Posterior cingulate gyrus (tissue), 11 donors: ENCODE results near the gene NDRG3.
A peak's percentile ranks its signal among the peaks of the same experiment; 100 is the strongest.
"Not testable (repeated sequence)": the region's sequence is repeated elsewhere in the genome, so short reads cannot be mapped to it uniquely, and the experiment has no call there.

Experiments
- DNase-seq, 10 donors: peaks; one replicate each; pipeline versions ENCODE4 v3.0.0 to v3.0.0-alpha.2; 2020 to 2021; ENCODE audit warnings: mixed read lengths in 3 of 10
- intact Hi-C: fragments of 100-400 bp; cut with DNase I; formaldehyde crosslinking; loops from one replicate; pipeline ENCODE4 v1.15.1; 2023

NDRG3 gene

GRCh38 chr20:36709126-36709525 is 36.8 kb downstream of the NDRG3 start:
- DNase-seq: no peak
- intact Hi-C loops: no loop called here

GRCh38 chr20:36703530-36703929 is 42.4 kb downstream of the NDRG3 start:
- DNase-seq: no peak
- intact Hi-C loops: no loop called here

DNA sequence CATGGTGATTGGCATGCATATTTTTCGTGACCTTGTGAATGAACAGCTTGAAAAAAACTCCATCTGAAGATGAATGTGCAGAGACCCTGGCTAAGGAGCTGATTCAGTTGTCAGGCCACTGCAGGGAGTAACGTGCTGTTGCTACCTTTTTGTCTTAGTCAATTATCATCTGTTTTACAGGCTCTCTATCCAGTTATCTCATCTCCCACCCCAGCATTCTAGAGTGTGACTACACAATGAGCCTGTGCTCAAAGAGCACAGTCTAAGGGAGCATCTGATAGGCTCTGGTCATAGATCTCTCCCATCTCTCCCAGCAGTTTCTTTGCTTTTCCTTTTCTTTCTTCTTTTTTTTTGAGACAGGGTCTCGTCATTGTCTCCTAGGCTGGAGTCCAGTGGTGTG is 45.5 kb downstream of the NDRG3 start:
- intact Hi-C loops: no loop called here
- no peak for DNase-seq

GRCh38 chr20:36695467-36695866 is 50.4 kb downstream of the NDRG3 start:
- DNase-seq, intact Hi-C loops: not testable (repeated sequence)

DNA sequence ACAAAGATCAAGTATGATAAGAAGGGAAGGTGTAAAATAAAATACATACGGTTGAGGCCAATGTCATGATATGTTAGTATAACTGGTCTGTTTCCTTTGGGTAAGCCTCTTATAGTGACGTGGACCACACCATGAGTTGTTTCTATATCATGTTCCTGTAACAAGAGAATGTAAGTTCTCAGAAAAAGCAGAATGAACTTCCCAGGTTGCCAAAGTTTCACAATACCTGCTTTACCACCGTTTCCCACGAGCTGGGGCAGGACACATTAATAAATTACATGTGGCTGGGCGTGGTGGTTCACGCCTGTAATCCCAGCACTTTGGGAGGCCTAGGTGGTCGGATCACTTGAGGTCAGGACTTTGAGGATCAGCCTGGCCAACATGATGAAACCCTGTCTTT is 57.3 kb downstream of the NDRG3 start:
- no peak for DNase-seq
- intact Hi-C loops: no loop called here

- intact Hi-C loops: no loop called here
- DNase-seq: no peak
Observed at GRCh38 chr20:36687850-36688249, 58.0 kb downstream of the NDRG3 start.

- DNase-seq: no peak
- intact Hi-C loops: no loop called here
Observed at GRCh38 chr20:36686944-36687343, 58.9 kb downstream of the NDRG3 start.

GRCh38 chr20:36686504-36686903 is 59.4 kb downstream of the NDRG3 start:
- no peak for DNase-seq
- intact Hi-C loops: no loop called here

GRCh38 chr20:36684747-36685146 is 61.1 kb downstream of the NDRG3 start:
- intact Hi-C loops: no loop called here
- DNase-seq: no peak

DNA sequence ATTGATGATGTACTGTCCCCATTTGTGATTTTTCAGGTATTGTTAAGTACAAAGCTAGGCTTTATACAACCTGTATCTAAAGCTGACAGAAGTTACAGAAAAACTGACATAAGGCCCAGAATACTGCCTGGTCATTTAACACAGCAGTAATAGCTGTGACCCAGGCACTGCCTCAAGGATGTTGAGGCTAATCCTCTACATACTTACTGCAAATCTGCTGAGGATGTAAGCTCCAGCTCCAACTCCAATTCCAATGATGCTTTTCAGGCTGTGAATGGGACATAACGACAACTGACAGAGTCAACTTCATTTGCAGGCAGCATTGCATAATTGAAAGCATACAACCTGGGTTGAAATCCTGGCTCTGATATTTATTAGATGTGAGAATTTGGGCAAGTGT is 63.6 kb downstream of the NDRG3 start:
- no peak for DNase-seq
- intact Hi-C loops: no loop called here

- DNase-seq: no peak
- intact Hi-C loops: no loop called here
Observed at GRCh38 chr20:36677422-36677771, 68.5 kb downstream of the NDRG3 start.

DNA sequence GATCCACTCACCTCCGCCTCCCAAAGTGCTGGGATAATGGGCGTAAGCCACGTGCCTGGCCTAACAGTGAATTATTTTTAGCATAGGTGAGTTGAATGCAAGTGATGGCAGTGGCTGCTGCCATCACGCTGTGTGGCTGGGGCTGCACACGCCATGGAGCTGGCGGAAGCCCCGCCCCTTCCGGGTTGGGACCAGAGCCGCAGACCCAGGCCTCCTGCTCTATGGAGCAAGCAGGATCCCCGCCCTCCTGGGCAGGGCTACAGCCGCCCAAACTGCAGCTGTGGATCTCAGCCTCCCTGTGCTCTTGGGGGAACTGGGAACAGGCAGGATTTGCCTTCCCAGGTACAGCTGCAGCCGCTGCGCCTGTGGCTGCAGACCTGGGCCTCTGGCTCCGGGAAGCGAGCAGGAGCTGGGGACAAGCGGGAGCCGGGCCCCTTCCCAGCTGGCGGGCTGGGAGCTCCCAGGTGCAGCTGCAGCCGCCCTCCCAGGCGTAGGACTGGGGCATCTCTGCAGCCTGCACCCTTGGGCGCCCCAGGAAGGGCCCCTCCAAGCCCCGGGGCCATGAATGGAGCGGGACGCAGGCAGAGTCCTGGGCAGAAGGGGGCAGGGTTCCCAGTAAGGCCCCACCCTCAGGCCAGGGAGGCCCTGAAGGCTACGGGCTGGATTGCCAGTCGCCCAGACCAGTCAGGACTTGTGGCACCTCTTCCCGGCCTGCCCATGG is 69.0 kb downstream of the NDRG3 start:
- DNase-seq: no peak
- intact Hi-C loops: no loop called here

DNA sequence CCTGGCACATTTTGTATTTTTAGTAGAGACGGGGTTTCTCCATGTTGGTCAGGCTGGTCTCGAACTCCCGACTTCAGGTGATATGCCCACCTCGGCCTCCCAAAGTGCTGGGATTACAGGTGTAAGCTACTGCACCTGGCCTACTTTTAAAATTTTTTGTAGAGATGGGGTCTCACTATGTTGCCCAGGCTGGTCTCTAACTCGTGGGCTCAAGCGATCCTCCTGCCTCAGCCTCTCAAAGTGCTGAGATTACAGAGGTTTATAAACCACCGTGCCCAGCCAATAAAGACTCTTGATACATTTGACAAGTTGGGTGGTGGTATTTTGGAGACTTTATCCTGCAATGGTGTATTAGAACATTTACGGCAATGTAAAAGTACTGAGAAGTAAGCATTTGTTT is 70.3 kb downstream of the NDRG3 start:
- not testable (repeated sequence) for DNase-seq

GRCh38 chr20:36672991-36673390 is 72.9 kb downstream of the NDRG3 start:
- DNase-seq: no peak
- intact Hi-C loops: no loop called here

More for the DNA sequence above, 70.3 kb downstream of the NDRG3 start:
- intact Hi-C loops: not testable (repeated sequence)

GRCh38 chr20:36670665-36671357 is 75.1 kb downstream of the NDRG3 start:
- intact Hi-C loops: no loop called here
- no peak for DNase-seq

- intact Hi-C loops: no loop called here
- no peak for DNase-seq
Observed at GRCh38 chr20:36666181-36666740, 79.6 kb downstream of the NDRG3 start.

GRCh38 chr20:36663031-36663430 is 82.9 kb downstream of the NDRG3 start:
- intact Hi-C loops: no loop called here
- no peak for DNase-seq

DNA sequence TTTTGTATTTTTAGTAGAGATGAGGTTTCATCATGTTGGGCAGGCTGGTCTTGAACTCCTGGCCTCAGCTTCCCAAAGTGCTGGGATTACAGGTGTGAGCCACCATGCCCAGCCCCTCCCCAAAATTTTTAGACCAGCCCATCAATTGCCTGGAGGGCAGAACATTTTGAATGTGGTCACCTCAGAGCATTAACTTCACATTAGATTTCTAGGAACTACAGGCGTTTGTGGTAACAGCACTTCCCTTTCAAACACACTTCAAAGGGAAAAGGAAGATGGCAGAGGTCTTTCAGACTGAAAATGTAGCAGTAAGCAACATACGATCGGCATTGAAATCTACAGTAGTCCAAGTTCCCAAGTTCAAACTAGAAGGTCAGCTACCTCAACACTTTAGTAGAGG is 87.6 kb downstream of the NDRG3 start:
- DNase-seq: no peak
- intact Hi-C loops: no loop called here

- intact Hi-C loops: no loop called here
- no peak for DNase-seq
Observed at GRCh38 chr20:36656733-36657132, 89.2 kb downstream of the NDRG3 start.

- intact Hi-C loops: no loop called here
- DNase-seq: no peak
Observed at GRCh38 chr20:36655004-36655403, 90.9 kb downstream of the NDRG3 start.

- peak in 1 of 10 donors; percentile 49 for DNase-seq
- intact Hi-C loops: no loop called here
Observed at GRCh38 chr20:36654506-36654905, 91.4 kb downstream of the NDRG3 start.

DNA sequence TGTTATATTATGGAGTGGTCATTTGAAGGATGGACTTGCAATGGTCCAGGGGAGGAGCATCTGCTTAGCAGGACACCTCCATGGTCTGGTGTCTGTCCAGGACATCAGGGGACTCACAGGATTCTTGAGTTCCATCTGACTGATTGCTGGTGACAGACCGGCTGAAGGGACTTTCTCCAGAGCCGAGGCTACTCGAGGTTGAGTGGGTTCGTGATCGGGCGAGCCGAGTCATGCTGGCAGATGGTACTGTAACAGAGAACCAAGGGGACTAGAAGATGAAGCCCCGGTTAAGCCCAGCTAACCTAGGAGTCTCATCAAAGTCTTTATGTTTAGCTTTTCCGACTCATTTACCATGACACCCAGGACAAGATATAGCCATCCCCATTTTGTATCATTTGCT is 92.4 kb downstream of the NDRG3 start:
- DNase-seq: peak in 1 of 10 donors; percentile 52

More for the DNA sequence above, 92.4 kb downstream of the NDRG3 start:
- intact Hi-C loops: no loop called here
